HepG2 (cell line): Measurements from ENCODE around the gene PAXX. TPM values are rescaled to one million over a fixed set of nuclear protein-coding genes. Genes with fewer than 3 reads are reported as not detected.
A peak's percentile ranks its signal among the peaks of the same experiment; 100 is the strongest.

Source experiments
- ARHGAP35 ChIP-seq: sonication (generic); formaldehyde crosslinking; IDR thresholded peaks from 2 replicates; pipeline ENCODE4 v1.9.0; 2022; ENCODE audit warnings: mild to moderate bottlenecking, inconsistent platforms, moderate library complexity, missing genetic modification reagents, borderline replicate concordance
- ASH2L ChIP-seq: fragments of 300-600, 200-600 bp; sonication (generic); IDR thresholded peaks from 2 replicates; pipeline ENCODE4 v1.7.0; 2017; ENCODE audit warnings: low read depth, mild to moderate bottlenecking, moderate library complexity, mixed read lengths, low read length; ENCODE audit not compliant: insufficient read length
- DDIT3 ChIP-seq: sonication (generic); formaldehyde crosslinking; IDR thresholded peaks from 2 replicates; pipeline ENCODE4 v1.4.0; 2020; ENCODE audit warnings: mild to moderate bottlenecking, missing genetic modification reagents
- FOXP1 ChIP-seq, 2 experiments: fragments of 450-650 bp in 1 of 2; IDR thresholded peaks; 2 replicates each; pipeline ENCODE4 v1.6.1; 2017 to 2018; ENCODE audit warnings: antibody characterized with exemption in 1 of 2
- GATA4 ChIP-seq: sonication (generic); IDR thresholded peaks from 2 replicates; pipeline ENCODE4 v1.6.1; 2016; ENCODE audit warnings: antibody characterized with exemption, low read depth, borderline replicate concordance
- GLI4 ChIP-seq: sonication (generic); formaldehyde crosslinking; IDR thresholded peaks from 2 replicates; pipeline ENCODE4 v1.5.1; 2020; ENCODE audit warnings: missing genetic modification reagents, mild to moderate bottlenecking, moderate library complexity, borderline replicate concordance
- NR2C2 ChIP-seq: sonication (generic); formaldehyde crosslinking; IDR thresholded peaks from 2 replicates; pipeline ENCODE4 v1.4.0; 2020; ENCODE audit warnings: missing genetic modification reagents, mild to moderate bottlenecking, moderate library complexity, borderline replicate concordance
- SMAD1 ChIP-seq: sonication (generic); formaldehyde crosslinking; IDR thresholded peaks from 2 replicates; pipeline ENCODE4 v1.4.0; 2020; ENCODE audit warnings: missing genetic modification reagents, low read depth, mild to moderate bottlenecking, borderline replicate concordance
- SMARCC2 ChIP-seq: fragments of 450-650 bp; IDR thresholded peaks from 2 replicates; pipeline ENCODE4 v1.6.1; 2017; ENCODE audit warnings: antibody characterized with exemption, mild to moderate bottlenecking
- SPEN ChIP-seq: sonication (generic); formaldehyde crosslinking; IDR thresholded peaks from 2 replicates; pipeline ENCODE4 v1.5.1; 2020; ENCODE audit warnings: low read depth, mild to moderate bottlenecking, missing genetic modification reagents
- TRIM22 ChIP-seq: fragments of 450-650 bp; IDR thresholded peaks from 2 replicates; pipeline ENCODE4 v1.6.1; 2017
- ZNF160 ChIP-seq: sonication (generic); formaldehyde crosslinking; IDR thresholded peaks from 2 replicates; pipeline ENCODE4 v1.8.0; 2022; ENCODE audit warnings: mild to moderate bottlenecking, inconsistent platforms, missing genetic modification reagents
- ZNF547 ChIP-seq: sonication (generic); formaldehyde crosslinking; IDR thresholded peaks from 2 replicates; pipeline ENCODE4 v1.5.1; 2020; ENCODE audit warnings: mild to moderate bottlenecking, missing genetic modification reagents
- ZNF740 ChIP-seq: sonication (generic); formaldehyde crosslinking; IDR thresholded peaks from 2 replicates; pipeline ENCODE4 v1.4.0; 2020; ENCODE audit warnings: missing genetic modification reagents
- polyA plus RNA-seq, 8 experiments: library from polyadenylated mRNA; depleted of rRNA in 3 of 8; stranded (reverse) in 7 of 8; unstranded in 1 of 8; fragments of >200 nt; fragmentation: Illumina TruSeq in 4 of 8; extraction: Trizol in 4 of 8; gene quantifications; 2 replicates each; pipeline versions ENCODE4 v1.2.1 to v1.2.3, GENCODE V29; 2011 to 2016; ENCODE audit warnings: low read depth in 4 of 8, missing spikeins in 1 of 8, mixed read lengths in 1 of 8; ENCODE audit not compliant: insufficient read depth in 1 of 8
- total RNA-seq, 5 experiments: library from RNA; depleted of rRNA; stranded (reverse); fragments of >200 nt; fragmentation: Illumina TruSeq; extraction: Trizol; gene quantifications; 2 replicates each; pipeline ENCODE4 v1.2.3, GENCODE V29; 2016; ENCODE audit warnings: low read depth in 1 of 5
- TF ChIP-seq, protein P1 (sequence below): IDR thresholded peaks from 2 replicates; pipeline ENCODE4 v1.6.1; 2016; ENCODE audit warnings: mild to moderate bottlenecking, missing biosample characterization, missing genetic modification reagents
- TF ChIP-seq, protein P2 (sequence below), 2 experiments: fragments of 450-650 bp in 1 of 2; sonication (generic) in 1 of 2; formaldehyde crosslinking in 1 of 2; IDR thresholded peaks; 2 replicates each; pipeline versions ENCODE4 v1.6.1 to v1.8.0; 2016 to 2022; ENCODE audit warnings: antibody characterized with exemption in 1 of 2, mild to moderate bottlenecking in 1 of 2, missing genetic modification reagents in 1 of 2

PAXX gene
- total and polyA plus RNA-seq, 2 of the 13 experiments (the other 11 are each of a cell fraction or from before 2014, with no cell fraction given) = 14.0 to 31.9 TPM

DNA sequence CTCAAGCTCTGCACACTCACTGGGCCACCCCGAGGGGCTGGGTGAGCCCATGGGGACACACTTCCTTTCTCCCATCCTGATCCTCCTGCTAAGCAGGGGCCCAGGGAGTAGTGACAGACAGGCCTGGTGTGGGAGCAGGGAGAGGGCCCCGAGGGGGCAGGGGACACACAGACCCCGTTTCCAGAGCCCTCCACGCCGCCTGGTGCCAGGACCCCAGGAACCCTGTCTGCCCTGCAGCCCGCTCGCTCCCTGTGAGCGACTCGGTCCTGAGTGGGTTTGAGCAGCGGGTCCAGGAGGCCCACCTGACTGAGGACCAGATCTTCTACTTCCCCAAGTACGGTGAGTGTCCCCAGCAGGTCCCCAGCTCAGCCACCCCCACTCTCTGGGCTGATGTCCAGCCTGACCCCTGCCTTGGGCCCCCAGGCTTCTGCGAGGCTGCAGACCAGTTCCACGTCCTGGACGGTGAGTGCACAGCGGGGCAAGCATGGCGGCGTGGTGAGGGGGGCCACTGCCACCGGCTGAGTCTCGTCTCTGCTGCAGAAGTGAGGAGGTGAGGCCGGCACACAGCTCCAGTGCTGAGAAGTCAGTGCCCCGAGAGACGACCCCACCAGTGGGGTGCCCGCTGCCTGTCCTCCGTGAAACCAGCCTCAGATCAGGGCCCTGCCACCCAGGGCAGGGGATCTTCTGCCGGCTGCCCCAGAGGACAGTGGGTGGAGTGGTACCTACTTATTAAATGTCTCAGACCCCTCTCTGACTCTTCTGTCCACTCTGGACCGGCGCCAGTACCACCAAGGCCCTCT is 45.8 kb upstream of the PAXX start (continued):
- TF ChIP-seq SPEN (no peak), NR2C2 (no peak), TRIM22 (no peak), GLI4 (CRISPR knock-in tag) (no peak), SMAD1 (CRISPR knock-in tag) (0 out of 2 replicates have a peak, but pooled peaks have one; percentile 51), FOXP1 (IDR thresholded peaks at IDR 0.05) (no peak), FOXP1 (CRISPR knock-in tag; IDR thresholded peaks at IDR 0.05) (no peak), SMARCC2 (no peak), ZNF547 (no peak), ZNF740 (CRISPR knock-in tag) (no peak), ARHGAP35 (CRISPR knock-in tag) (no peak), DDIT3 (CRISPR knock-in tag) (no peak), ASH2L (no peak), GATA4 (no peak), ZNF160 (CRISPR knock-in tag) (no peak)
- TF ChIP-seq, protein P1, sequence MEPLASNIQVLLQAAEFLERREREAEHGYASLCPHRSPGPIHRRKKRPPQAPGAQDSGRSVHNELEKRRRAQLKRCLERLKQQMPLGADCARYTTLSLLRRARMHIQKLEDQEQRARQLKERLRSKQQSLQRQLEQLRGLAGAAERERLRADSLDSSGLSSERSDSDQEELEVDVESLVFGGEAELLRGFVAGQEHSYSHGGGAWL (CRISPR knock-in tag) = no peak
- TF ChIP-seq, protein P2, sequence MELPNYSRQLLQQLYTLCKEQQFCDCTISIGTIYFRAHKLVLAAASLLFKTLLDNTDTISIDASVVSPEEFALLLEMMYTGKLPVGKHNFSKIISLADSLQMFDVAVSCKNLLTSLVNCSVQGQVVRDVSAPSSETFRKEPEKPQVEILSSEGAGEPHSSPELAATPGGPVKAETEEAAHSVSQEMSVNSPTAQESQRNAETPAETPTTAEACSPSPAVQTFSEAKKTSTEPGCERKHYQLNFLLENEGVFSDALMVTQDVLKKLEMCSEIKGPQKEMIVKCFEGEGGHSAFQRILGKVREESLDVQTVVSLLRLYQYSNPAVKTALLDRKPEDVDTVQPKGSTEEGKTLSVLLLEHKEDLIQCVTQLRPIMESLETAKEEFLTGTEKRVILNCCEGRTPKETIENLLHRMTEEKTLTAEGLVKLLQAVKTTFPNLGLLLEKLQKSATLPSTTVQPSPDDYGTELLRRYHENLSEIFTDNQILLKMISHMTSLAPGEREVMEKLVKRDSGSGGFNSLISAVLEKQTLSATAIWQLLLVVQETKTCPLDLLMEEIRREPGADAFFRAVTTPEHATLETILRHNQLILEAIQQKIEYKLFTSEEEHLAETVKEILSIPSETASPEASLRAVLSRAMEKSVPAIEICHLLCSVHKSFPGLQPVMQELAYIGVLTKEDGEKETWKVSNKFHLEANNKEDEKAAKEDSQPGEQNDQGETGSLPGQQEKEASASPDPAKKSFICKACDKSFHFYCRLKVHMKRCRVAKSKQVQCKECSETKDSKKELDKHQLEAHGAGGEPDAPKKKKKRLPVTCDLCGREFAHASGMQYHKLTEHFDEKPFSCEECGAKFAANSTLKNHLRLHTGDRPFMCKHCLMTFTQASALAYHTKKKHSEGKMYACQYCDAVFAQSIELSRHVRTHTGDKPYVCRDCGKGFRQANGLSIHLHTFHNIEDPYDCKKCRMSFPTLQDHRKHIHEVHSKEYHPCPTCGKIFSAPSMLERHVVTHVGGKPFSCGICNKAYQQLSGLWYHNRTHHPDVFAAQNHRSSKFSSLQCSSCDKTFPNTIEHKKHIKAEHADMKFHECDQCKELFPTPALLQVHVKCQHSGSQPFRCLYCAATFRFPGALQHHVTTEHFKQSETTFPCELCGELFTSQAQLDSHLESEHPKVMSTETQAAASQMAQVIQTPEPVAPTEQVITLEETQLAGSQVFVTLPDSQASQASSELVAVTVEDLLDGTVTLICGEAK (IDR thresholded peaks at IDR 0.05) = no peak
- TF ChIP-seq, protein P2 (CRISPR knock-in tag; IDR thresholded peaks at IDR 0.05) = 0 out of 2 replicates have a peak, but pooled peaks have one; percentile 24
